IPS-NIHi7 (cell line): Measurements from ENCODE around the gene PTGER2.

Experiments used
- DNase-seq: peaks from one replicate; pipeline ENCODE4 v3.0.0; 2012; ENCODE audit warnings: mixed read lengths; ENCODE audit errors: extremely low spot score

PTGER2 gene

DNA sequence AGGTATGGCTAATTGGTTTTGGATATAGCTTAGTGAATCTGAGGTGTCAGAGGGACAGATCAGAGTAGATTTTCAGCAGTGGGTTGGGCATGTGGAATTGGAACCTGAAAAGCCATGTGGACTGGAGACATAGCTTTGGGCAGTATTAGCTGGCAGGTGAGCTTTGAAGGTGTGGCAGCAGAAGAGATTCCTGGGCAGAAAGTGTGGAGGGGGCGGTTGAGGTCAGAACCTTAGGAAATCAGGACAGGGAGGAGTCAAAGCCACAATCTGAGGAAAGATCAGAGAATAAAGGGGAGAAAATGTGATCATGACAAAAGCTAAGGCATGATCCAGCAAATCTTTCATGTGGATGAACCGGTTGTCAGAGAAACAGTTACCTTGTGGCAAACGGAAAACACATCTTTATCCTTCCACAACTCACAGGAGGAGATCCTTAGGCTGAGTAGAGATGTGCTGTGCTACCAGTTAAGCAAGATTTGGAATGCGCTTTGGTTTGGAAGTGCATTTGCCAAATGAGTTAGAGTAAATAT is 56.4 kb downstream of the PTGER2 start:
- DNase-seq, result no peak

DNA sequence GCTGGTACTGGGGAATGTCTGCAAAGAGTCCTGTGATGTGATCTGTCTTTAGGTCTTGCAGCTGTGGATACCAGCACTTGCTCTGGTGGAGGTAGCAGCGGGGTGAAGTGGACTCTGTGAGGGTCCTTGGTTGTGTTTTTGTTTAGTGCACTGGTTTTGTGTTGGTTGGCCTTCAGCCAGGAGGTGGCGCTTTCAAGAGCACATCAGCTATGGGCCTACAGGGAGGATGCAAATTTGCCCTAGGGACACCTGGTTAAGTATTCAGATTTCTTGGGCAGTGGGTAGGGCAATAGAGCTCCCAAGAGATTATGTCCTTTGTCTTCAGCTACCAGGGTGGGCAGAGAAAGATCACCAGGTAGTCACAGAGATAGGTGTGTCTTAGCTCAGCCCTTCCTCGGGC is 63.8 kb downstream of the PTGER2 start:
- DNase-seq, result no peak
